Activated T-helper 1 cell treated with Interleukin-2 at 50 U/mL for 16 hours (primary cell): ENCODE data around the gene ATP6V1B1.

Experiments
- DNase-seq: peaks from one replicate; pipeline ENCODE4 v3.0.0-alpha.2; 2020; ENCODE audit warnings: low read depth

ATP6V1B1 gene

DNA sequence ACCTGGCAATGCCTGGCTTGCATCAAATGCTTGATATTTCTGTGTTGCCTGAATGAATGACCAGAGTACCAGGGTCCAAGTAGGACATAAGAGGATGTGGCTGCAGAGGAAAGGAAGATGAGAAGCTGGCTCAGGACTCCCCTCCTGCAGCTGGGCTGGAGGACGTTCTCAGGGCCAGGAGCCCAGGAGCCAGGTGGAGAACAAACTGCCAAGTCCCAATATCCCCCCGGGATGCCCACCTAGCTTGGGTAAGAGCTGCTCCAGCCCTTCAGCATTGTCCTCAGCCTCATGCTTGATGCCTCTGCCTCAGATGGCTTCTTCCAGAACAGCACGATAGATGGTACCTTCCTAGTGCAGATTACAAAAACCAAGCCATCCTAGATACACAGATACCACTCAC is 8.6 kb upstream of the ATP6V1B1 start:
- no peak for DNase-seq

DNA sequence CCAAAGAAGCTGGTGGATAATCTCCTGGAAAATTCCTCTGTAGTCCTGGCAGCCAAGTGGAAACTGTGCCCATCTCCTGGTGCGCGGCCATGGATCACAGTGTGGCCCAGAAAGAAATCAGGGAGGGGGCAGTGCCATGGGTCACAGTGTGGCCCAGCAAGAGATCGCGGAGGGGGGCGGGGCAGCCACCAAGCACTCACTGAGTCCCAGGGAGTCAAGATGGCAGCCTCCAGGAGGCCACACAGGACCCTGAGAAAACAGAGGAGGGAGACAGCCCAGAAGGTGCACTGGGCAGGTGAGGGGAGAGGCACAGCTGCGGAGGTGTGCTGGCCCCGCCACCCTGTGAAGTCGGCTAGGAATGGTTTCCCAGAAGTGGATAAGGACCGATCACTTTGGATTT is 8.1 kb upstream of the ATP6V1B1 start:
- no peak for DNase-seq

DNA sequence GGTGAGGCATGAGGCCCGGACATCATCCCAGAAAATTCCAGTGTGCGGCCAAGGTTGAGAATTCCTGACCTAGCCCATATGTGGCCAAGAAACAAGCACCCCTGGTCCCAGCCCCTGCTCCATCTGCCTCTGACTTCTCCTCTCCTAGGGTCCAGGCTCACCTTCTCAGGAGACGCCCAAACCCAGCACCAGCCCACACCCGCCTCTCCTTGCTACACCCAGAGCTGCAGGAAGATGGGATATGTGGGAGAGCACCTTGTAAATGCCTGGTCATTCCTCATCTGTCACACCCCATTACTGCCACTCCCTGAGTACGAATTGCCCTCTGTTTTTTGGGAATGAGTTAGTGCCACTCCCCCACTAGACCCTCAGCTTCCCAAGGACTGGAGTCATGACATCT is 7.3 kb upstream of the ATP6V1B1 start:
- no peak for DNase-seq

DNA sequence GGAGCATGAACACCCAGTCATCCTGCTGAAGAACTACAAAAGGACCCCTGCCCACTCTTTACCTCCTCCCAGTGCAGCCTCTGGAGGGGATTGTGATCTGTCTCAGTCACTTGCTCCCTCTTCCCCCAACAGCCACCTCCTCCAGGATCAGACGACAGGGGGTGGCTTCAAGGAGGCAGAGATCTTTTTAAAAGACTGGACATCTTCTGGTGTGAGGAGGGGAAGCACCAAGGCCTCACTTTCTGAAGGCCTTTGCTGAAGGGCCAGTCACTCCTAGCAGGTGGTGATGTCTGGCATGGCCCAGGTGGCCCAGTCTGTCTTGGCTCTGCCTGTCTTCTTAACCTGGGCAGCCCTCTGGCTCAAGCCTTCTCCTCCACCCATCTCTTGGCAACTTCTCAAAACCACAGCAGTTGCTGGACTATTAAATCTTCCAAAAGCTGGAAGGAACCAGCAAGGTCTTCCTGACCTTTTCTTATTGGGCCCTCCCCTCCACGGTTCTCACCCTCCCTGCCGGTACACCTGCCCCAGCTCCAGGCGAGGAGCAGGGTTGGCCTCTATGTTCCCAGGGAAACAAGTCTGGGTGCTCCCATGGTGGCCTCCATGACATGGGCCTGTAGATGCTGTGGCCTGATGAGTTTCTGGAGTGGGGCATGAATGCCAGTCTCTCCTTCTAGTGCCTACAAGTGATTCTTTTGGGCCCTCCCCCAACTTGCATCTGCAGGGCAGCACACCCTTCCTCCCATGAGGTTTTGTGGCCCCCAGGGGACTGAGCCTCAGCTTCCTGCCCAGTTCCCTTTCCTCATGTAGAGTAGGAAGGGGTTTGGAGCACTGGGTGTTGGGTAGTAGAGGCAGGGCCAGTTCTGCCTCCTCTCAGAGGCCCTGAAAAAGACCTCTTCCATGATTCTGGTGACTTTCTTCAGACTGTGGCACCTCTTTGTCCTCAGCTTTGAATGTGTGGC is 5.0 kb upstream of the ATP6V1B1 start:
- no peak for DNase-seq

DNA sequence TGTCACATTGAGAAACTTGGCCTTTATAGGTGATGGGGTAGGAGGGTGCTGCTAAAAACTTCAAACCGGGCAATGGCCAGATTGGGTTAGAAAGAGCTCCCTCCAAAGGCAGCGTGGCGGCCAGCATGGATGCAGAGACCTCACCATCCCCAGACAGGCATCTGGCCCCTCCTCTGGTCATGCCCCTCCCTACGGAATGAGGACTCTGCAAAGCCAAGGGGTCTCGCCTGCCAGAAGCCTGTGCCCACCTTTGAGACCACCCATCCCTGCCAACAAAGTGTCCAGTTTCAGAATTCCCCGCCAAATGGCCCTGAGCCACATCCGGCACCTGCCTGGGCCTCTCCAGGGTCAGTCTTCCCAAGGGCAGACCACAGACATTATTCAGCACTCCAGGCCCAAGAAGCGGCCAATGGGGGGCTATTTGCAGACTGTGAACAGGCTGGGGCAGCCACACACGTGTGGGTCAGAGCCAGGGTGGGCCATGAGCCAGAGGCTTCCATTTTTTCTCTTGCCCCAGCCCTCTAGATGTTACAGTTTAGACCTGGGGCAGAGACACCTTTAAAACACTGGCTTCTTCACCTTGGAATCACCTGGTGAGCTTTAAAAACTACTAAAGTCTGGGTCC is 4.2 kb upstream of the ATP6V1B1 start:
- no peak for DNase-seq

DNA sequence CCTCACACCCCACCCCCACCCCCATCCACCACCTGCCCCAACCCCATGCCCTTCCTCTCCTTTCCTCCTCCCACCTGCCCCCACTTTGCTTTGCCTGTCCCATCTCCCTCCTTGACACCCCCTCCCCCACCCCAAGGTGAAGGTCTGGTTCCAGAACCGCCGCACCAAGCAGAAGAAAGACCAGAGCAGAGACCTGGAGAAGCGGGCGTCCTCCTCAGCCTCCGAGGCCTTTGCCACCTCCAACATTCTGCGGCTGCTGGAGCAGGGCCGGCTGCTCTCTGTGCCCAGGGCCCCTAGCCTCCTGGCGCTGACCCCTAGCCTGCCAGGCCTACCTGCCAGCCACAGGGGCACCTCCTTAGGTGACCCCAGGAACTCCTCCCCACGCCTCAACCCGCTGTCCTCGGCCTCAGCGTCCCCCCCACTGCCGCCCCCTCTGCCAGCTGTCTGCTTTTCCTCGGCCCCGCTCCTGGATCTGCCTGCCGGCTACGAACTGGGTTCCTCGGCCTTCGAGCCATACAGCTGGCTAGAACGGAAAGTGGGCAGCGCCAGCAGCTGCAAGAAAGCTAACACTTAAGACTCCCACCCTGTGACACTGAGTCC is 3.0 kb upstream of the ATP6V1B1 start:
- DNase-seq, result no peak

DNA sequence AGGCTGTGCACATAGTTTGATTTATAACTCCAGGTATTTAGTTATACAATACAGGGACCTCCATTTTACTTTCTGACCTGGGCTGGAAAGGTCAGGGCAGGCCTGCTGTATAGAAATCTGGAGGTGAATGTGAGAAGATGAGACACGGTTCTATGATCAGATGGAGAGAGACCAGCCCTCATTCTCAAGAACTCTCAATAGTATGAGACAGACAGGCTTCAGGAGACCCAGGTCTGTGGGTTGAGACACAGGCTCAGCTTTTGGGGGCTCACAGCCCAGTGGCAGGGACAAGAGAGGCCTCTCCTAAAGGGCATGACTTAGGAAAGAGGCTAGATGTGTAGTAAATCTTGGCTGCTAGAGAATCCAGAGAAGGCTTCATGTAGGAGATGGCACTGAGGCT is 719 bp upstream of the ATP6V1B1 start:
- DNase-seq, result no peak

DNA sequence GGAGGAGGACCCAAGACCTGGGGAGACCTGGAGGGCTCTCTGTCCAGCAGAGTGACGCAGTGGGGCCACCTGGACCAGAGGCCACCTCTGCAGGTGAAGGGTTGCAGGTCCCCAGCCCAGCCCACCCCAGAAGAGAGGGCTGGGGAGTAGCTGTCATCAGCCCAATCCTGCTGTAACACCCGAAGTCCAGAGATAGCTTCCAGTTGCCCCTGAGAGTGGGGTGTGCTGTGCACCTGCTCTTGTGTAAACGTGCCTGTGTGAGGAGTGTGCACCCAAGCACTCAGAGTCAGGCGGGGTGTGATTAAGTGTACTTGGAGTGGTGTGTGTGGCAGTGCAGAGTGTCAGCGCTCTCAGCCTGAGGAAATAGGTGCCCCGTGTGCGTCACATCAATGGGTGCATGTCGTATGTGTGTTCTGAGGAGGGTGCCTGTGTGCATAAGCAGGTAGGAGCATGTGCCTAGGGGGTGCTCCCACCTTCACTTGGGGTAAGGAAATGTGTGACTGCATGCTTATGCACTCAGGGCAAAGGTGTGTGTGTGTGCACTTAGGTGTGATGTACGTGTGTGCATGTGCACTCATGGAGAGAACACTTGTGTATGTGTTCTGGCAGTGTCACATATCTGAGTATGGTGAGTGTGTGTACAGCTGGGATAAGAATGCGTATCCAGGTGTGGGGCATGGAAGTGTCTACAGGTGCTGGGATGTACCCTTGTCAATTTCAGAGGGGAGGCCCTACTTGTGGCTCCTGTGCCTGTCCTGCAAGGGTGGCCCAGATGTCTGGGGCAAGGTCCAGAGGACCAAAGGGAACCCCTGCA is 672 bp downstream of the ATP6V1B1 start:
- DNase-seq, result no peak

DNA sequence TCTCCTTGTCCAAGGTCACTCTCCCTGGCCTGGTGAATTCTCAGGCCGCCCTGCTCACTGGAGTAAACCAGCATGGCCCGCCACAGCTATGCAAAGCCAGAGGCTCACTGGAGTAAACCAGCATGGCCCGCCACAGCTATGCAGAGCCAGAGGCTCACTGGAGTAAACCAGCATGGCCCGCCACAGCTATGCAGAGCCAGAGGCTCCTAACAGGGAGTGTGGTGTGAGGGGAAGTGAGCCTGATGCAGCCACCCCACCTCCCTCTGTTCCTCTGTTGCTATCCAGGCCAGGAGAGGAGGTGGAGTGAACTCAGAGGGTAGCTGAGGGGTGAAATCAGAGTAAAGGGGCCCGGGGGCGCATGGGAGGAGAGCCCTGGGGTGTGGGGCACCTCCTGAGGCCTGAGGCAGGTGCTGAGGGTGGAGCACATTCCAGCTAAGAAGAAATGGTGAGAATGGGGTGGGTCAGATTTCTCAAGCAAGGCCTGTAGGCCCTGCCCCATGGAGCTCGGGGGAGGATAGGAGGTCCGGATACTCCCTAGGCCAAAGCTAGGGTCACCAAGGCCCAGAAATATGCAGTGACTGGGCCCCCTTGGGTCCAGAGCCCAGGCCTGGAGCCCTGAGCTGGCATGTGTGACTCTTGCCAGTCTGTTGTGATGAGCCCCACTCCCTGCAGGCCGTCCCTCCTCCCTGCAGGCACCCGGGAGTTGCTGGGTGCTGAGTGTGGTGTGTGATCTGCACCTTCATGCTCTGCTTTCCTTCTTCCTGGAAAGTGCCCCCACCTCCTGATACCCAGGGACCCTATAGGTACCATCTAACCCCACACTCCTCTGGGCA is 1.5 kb downstream of the ATP6V1B1 start:
- no peak for DNase-seq

DNA sequence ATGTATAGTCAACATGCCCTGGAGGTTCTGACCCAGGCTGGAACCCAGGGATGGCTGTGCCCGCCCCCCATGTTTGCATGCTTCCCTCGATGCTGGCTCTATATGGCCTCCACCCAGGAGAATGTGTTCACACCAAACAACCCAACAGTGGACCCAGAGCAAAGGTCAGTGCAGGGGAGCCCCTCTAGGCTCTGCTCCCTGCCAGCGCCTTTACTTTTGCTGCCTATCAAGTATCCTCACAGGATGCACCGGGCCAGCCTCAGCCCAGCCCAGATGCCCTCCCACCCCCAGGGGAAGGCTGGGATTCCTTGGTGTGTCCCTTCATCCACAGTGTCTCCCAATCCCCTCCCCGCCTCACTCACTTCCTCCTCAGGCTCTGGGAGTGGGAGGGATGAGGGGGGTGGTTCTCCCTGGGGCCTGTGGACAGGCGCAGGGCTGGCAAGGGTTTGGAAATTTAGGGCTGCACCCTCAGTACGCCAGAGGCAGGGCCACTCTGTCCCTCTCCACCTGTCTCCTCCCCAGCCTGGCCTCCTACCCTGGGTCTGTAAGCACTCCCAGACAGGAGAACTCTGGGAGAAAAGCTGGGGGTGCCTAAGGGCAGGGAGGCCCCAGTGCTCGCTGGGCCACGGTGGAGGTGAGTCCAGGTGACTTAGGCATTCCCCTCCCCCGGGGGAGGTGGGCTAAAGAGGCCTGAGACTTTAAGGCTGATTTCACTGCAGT is 2.3 kb downstream of the ATP6V1B1 start:
- no peak for DNase-seq

DNA sequence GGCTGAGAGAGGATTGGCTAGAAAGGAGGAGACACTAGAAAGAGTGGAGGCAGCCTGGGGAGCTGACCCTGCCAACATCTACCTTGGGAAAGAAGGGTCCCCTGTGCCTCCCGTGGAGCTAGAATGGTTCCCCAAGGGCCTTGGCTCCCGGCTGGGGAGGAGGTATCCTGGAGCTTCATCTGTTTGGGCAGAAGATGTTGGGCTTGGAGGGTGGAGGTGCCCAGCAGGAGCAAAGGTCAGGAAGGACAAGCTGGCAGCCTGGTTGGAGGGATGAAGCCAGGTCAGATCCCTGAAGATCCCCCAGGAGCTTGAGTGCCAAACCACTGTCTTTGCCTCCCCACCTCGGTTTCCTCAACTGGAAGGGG is 2.9 kb downstream of the ATP6V1B1 start:
- no peak for DNase-seq

DNA sequence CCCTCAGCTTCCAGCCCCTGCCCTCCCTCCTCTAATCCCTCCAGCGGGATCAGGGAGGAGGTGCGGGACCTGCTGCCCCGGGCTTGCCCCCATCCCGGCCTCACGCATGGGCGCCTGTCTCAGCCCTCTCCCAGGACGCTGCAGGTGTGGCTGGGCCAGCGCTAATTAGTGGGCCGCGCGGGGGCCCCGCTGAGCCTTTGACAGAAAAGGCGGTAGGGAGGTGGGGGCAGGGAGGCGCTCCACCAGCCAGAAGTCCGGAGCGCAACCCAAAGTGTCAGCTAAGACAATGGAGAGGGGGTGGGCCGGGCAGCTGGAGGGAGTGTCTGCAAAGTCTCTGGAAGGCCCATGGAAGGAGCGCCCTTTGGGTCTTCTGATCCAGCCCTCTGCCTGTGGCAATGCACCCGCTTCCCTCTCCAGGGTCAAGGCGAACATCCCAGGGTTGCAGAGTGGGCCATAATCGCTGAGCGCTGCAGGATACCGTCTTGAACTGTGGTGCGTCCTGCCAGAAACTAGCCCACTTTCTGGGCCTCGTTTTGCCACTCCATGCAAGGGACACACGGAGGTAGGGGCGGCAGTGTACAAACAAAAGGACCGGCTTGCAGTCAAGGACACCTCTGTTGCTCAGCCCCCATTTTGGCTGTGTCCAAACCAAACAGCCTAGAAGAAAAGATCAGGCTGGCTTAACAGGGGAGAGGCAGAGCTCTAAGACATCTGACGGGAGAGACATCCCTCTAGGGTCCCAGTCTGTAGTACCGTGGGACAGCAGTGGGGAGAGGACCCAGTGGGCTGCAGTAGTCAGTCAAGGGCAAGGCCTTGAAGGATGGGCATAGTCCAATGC is 3.5 kb downstream of the ATP6V1B1 start:
- DNase-seq, result no peak

DNA sequence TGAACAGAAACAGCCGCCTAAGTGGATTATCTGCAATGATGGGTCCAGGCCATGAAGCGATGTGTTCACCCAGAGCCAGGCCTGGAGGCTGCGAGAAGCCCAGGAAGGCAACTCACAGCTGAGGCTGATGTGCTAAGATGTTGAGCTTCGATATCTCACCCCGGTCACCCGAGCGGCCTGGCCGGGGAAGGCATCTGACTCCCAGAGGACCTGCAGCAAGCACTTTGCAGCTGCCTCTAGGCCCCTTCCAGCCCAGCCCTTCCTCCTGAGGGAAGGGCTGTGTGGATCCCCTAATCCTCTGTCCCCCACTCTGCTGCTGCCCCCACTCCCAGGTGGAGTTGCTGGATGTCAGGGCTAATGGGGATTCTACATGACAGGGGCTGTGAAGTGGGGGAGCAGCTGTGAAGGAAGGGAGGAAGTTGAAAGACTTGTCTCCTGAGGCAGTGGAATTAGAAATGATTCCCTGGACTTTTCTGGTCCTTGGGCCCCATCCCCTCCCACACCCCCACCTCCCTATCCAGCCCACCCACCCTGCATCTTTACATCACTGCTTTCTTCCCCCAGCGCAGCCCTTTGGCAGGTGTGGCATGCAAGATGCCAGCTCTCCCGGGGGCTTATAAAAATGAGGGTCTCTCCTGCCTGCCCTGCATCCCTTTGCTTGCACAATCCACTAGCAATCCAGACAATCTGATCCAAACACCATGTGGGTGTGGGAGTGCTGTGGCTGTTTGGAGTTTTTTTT is 4.3 kb downstream of the ATP6V1B1 start:
- DNase-seq, result no peak

DNA sequence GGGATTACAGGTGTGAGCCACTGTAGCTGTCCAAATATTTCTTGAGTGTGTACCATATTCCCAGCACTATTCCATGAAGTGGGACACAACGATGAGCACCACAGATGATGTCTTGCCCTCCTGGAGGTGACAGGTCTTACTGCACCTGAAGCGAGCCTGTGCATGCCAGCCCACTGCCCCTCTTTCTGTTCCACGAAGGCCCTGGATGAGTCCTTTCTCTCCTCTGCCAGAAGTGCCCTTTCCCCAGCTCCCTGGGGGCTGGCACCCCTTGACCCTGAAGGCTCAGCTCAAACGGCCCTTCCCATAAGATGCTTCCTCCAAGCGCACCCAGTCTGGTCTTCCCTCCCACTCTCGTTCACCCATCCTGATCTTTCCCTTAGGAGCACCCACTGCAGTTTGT is 5.5 kb downstream of the ATP6V1B1 start:
- DNase-seq, result no peak

DNA sequence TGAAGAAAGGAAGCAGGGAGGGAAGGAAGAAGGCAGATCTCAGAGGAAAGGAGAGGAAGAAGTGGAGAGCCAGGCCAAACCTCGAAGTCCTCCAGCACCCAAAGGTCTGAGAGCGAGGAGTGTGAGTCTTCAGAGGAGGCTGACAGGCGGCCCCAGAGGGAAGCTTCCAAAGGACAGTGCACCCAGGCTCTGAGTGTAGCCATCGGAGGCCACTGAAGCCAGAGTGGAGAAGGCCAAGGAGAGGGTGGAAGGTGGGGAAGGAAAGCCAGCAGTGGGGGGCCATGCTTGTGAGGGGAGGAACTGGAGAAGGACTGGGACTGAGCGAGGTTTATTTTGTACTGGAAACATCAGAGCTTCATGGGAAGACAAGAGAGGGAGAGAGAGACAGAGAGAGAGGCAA is 6.0 kb downstream of the ATP6V1B1 start:
- DNase-seq, result no peak

DNA sequence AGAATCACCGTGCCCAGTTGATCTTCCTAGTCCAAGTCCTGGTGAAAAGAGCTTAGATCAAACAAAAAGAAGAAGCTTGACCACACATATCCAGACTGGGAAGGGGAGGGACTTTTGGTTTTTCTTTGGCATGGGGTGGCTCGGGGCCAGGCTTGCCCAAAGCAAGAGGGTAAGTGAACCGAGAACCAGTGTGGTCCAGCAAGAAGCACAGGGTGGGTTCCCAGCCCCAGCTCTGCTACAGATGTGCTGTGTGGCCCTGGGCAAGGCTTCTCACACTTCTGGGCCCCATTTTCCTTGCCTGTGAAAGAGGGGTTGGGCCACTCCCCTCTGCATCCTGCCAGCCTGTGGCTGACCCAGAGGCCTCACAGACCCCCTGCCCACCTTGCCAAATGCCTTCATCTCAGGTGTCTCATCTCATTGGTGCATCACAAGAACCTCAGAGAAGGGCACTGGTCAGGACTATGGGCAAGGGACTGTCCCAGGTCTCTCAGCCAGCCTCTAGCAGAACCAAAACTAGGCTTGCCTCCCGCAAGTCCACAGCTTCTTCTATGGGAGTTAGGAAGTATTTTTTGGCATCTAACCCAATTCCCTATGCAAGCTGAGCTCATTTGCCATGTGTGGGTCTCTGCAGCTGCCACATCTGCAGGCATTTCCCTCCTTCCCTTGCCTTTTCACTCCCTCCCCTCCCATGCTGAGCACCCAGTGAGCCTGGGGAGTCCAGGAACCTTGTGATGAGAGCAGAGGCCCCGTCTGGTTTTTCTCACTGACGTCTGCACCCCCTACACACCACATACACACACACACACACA is 6.9 kb downstream of the ATP6V1B1 start:
- DNase-seq, result no peak

DNA sequence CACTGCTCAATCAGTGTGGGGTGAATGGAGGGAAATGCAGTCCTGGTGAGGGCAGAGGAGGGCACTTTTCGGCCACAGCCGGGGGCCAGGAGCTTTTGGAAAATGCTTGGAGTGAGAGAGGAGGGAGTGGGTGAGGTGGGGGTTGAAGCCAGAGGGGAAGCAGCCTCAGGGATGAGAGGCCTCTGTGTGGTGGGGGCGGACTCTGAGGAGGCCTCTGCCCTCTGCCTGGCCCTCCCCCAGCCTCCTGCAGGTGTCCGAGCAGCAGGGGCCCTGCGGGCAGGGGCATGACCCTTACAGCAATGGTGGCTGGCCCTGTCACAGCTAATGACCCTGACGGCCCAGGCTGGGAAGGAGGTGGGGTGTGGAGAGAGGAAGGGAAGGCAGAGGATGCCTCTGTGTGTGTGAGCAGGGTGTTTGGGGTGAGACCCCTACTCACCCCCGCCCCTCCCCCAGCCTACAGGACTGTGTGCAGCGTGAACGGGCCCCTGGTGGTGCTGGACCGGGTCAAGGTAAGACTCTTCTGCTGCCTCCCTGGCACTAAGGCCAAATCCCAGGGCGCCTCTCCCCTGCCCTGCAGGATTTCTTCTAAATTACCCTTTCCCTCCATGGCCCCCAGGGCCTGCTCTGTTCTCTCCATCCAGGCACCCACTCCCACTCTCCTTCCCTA is 7.6 kb downstream of the ATP6V1B1 start:
- DNase-seq, result no peak
